ENCODE measurements around the gene RBMY1D. TPM values are rescaled to one million over a fixed set of nuclear protein-coding genes. Genes with fewer than 3 reads are reported as not detected.
"Not testable (repeated sequence)": the region's sequence is repeated elsewhere in the genome, so short reads cannot be mapped to it uniquely, and the experiment has no call there.

Gene RBMY1D
- total RNA-seq (not detected), polyA plus RNA-seq (not detected)
- long read RNA-seq, donor 1, result 0 reads
- long read RNA-seq, donor 2, result 0 reads
- long read RNA-seq, donor 3, result 0 reads
- long read RNA-seq, donor 4, result 0 reads
- long read RNA-seq, donor 5, result 0 reads

GRCh38 chrY:21894426-21894825 lies at the start of gene RBMY1D:
Gene RBMY1D, minus strand, starts transcription at chrY:21894526. Its CDS starts 2,013 bp downstream, at chrY:21892513.
- not testable (repeated sequence) for H3K4me1 ChIP-seq (ENCODE audit: control insufficient read depth in 5 of 5, insufficient read depth in 5 of 5, low read length in 5 of 5); H3K36me3 ChIP-seq (ENCODE audit: control insufficient read depth in 4 of 4, insufficient read depth in 4 of 4, low read length in 4 of 4); H3K27me3 ChIP-seq (ENCODE audit: control insufficient read depth in 3 of 3, insufficient read depth in 3 of 3, low read length in 2 of 3); DNase-seq; H3K9ac ChIP-seq (ENCODE audit: insufficient read depth in 1 of 2, low read length in 2 of 2); ATAC-seq (ENCODE audit: insufficient read depth, low FRiP score); H3K27ac ChIP-seq (ENCODE audit: low read depth in 1 of 2, low read length in 1 of 2); H3K9me3 ChIP-seq (ENCODE audit: control insufficient read depth in 4 of 4, insufficient read depth in 3 of 4, low read length in 3 of 4); H3K4me3 ChIP-seq
- WGBS, 2 donors, result no CpG with 5 or more reads among the region's 28 CpGs

- ATAC-seq (ENCODE audit: insufficient read depth, low FRiP score); DNase-seq: not testable (repeated sequence)
- WGBS, 2 donors, result no CpG with 5 or more reads among the region's 29 CpGs
Measured at GRCh38 chrY:21917932-21918331, 23.6 kb upstream of the RBMY1D start, which contains the start of gene RBMY1E. Gene RBMY1E, minus strand, starts transcription at chrY:21918032. Its CDS starts 1,978 bp downstream, at chrY:21916054.

GRCh38 chrY:21869407-21870076 lies 24.8 kb downstream of the RBMY1D start:
- not testable (repeated sequence) for H3K4me1 ChIP-seq (ENCODE audit: control insufficient read depth in 5 of 5, insufficient read depth in 5 of 5, low read length in 5 of 5); H3K9ac ChIP-seq (ENCODE audit: insufficient read depth in 1 of 2, low read length in 2 of 2); H3K4me3 ChIP-seq; ATAC-seq (ENCODE audit: insufficient read depth, low FRiP score); DNase-seq; H3K27me3 ChIP-seq (ENCODE audit: control insufficient read depth in 3 of 3, insufficient read depth in 3 of 3, low read length in 2 of 3); H3K9me3 ChIP-seq (ENCODE audit: control insufficient read depth in 4 of 4, insufficient read depth in 3 of 4, low read length in 3 of 4); H3K36me3 ChIP-seq (ENCODE audit: control insufficient read depth in 4 of 4, insufficient read depth in 4 of 4, low read length in 4 of 4); H3K27ac ChIP-seq (ENCODE audit: low read depth in 1 of 2, low read length in 1 of 2)
- WGBS, 2 donors, result no CpG with 5 or more reads among the region's 5 CpGs

More at GRCh38 chrY:21917932-21918331, 23.6 kb upstream of the RBMY1D start, which contains the start of gene RBMY1E:
- H3K9ac ChIP-seq (ENCODE audit: insufficient read depth in 1 of 2, low read length in 2 of 2); H3K4me3 ChIP-seq; H3K27me3 ChIP-seq (ENCODE audit: control insufficient read depth in 3 of 3, insufficient read depth in 3 of 3, low read length in 2 of 3); H3K9me3 ChIP-seq (ENCODE audit: control insufficient read depth in 4 of 4, insufficient read depth in 3 of 4, low read length in 3 of 4); H3K27ac ChIP-seq (ENCODE audit: low read depth in 1 of 2, low read length in 1 of 2); H3K36me3 ChIP-seq (ENCODE audit: control insufficient read depth in 4 of 4, insufficient read depth in 4 of 4, low read length in 4 of 4); H3K4me1 ChIP-seq (ENCODE audit: control insufficient read depth in 5 of 5, insufficient read depth in 5 of 5, low read length in 5 of 5): not testable (repeated sequence)

DNA sequence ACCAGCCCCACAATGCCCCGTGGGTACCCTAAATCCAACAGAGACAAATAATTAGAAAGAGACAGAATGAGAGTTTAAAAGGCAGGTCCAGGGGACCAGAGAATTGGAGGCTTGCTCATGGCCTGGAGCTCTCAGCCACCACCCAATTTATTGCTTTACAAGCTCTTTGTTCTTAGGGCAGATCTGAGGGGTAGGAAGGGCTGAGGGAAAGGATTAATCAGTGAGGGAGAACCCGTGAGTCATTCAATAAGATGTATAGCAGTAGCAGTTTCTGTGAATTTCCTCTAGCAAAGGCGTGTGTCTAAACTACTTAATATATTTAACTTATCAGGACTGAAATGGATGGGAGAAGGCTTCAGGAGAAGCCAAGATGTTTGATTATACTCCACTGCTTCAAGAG lies 48.8 kb downstream of the RBMY1D start:
- no peak overlapping the region for H3K27ac ChIP-seq (ENCODE audit: low read depth in 1 of 2, low read length in 1 of 2)
- H3K9me3 ChIP-seq (ENCODE audit: control insufficient read depth in 4 of 4, insufficient read depth in 3 of 4, low read length in 3 of 4), result no peaks in the 10 kb centered on the region
- no peaks in the 10 kb centered on the region for H3K36me3 ChIP-seq (ENCODE audit: control insufficient read depth in 4 of 4, insufficient read depth in 4 of 4, low read length in 4 of 4)
- H3K27me3 ChIP-seq (ENCODE audit: control insufficient read depth in 3 of 3, insufficient read depth in 3 of 3, low read length in 2 of 3), result no peaks in the 10 kb centered on the region
- no peaks in the 10 kb centered on the region for H3K4me1 ChIP-seq (ENCODE audit: control insufficient read depth in 5 of 5, insufficient read depth in 5 of 5, low read length in 5 of 5)
- DNase-seq, result no peak
- no peak for ATAC-seq (ENCODE audit: insufficient read depth, low FRiP score)
- WGBS, 2 donors, result 74% methylated on average over 3 of the region's 3 CpGs; no CpG with 5 or more reads in 1 of the 2 donors
- no peak for TF ChIP-seq CTCF (IDR thresholded peaks at IDR 0.05; ENCODE audit: control extremely low read depth, extremely low read depth)
- no peak overlapping the region for H3K4me3 ChIP-seq
- no peak overlapping the region for H3K9ac ChIP-seq (ENCODE audit: insufficient read depth in 1 of 2, low read length in 2 of 2)

GRCh38 chrY:21842090-21842489 lies 52.2 kb downstream of the RBMY1D start:
- Histone ChIP-seq H3K27me3 (ENCODE audit: control insufficient read depth in 3 of 3, insufficient read depth in 3 of 3, low read length in 2 of 3) (no peaks in the 10 kb centered on the region), H3K27ac (ENCODE audit: low read depth in 1 of 2, low read length in 1 of 2) (no peak overlapping the region), H3K9ac (ENCODE audit: insufficient read depth in 1 of 2, low read length in 2 of 2) (no peak overlapping the region), H3K4me3 (no peak overlapping the region), H3K36me3 (ENCODE audit: control insufficient read depth in 4 of 4, insufficient read depth in 4 of 4, low read length in 4 of 4) (no peaks in the 10 kb centered on the region), H3K9me3 (ENCODE audit: control insufficient read depth in 4 of 4, insufficient read depth in 3 of 4, low read length in 3 of 4) (no peaks in the 10 kb centered on the region), H3K4me1 (ENCODE audit: control insufficient read depth in 5 of 5, insufficient read depth in 5 of 5, low read length in 5 of 5) (no peaks in the 10 kb centered on the region)
- 90% methylated on average over 4 of the region's 4 CpGs; no CpG with 5 or more reads in 1 of the 2 donors for WGBS, 2 donors
- DNase-seq (no peak), ATAC-seq (ENCODE audit: insufficient read depth, low FRiP score) (no peak)
- TF ChIP-seq CTCF (IDR thresholded peaks at IDR 0.05; ENCODE audit: control extremely low read depth, extremely low read depth), result no peak
